EL (cell line): Measurements from ENCODE around the gene LTA.
A peak's percentile ranks its signal among the peaks of the same experiment; 100 is the strongest.
"Not testable (repeated sequence)": the region's sequence is repeated elsewhere in the genome, so short reads cannot be mapped to it uniquely, and the experiment has no call there.

Experiments
- DNase-seq: peaks from one replicate; pipeline ENCODE4 v3.0.0-alpha.2; 2016

Gene LTA

DNA sequence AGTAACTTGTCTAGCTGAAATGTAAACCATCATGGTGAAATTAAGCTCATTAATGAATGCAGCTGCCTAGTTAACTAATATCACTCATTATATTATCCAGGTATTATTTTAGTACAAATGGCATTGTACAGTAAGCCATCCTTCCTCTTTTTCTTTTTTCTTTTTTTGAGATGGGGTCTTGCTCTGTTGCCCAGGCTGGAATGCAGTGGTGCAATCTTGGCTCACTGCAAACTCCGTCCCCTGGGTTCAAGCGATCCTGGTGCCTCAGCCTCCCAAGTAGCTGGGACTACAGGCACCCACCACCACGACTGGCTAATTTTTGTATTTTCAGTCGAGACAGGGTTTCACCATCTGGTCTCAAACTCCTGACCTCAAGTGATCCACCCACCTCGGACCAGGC lies 18.6 kb downstream of the LTA start:
- DNase-seq: not testable (repeated sequence)

DNA sequence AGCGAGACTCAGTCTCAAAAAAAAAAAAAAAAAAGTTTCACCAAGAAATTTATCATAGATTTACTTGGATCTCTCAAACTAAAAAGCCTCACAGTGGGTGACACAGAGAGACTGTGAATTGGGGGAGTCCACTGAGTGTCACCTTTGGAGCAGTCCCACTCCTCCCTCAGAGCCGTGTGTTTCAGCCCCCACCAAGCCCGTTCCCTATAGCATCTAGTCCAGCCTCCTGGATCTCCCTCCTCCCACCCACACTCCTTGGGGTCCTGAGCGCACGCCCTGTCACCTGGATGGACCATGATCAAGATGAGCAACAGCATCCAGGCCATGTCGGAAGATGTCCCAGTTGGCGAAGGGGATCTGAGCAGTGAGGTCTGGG lies 20.3 kb downstream of the LTA start:
- DNase-seq: no peak

DNA sequence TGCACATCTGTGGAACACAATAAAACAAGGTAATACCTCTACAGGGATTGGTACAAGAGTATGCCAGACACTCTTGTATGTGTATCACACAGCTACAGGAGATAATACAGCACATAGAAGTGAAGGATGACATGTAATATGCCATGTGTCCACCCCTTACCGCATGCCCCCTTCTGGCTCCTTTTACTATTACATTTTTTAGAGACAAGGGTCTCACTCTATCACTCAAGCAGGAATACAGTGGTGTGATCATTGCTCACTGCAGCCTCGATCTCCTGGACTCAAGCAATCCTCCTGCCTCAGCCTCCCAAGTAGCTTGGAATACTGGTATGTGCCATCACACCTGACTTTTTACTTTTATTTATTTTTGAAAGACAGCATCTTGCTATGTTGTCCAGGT lies 24.9 kb downstream of the LTA start:
- peak; percentile 57 for DNase-seq

DNA sequence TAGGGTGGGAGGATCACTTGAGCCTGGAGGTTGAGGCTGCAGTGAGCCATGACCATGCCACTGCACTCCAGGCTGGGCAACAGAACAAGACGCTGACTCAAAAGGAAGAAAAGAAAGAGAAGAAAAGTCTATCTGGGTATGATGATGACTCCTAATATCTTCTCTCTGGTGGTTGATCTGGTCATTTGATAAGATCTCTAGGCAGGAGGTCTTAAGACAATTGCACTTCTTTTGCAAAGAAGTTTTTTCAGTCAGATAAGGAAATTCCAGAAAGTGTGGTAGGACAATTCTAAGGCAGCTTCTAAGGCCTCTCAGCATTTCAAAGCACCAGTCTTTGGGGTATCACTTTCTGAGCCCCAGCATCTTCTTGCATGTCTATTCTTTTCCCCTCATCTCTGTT lies 35.2 kb downstream of the LTA start:
- DNase-seq: no peak

DNA sequence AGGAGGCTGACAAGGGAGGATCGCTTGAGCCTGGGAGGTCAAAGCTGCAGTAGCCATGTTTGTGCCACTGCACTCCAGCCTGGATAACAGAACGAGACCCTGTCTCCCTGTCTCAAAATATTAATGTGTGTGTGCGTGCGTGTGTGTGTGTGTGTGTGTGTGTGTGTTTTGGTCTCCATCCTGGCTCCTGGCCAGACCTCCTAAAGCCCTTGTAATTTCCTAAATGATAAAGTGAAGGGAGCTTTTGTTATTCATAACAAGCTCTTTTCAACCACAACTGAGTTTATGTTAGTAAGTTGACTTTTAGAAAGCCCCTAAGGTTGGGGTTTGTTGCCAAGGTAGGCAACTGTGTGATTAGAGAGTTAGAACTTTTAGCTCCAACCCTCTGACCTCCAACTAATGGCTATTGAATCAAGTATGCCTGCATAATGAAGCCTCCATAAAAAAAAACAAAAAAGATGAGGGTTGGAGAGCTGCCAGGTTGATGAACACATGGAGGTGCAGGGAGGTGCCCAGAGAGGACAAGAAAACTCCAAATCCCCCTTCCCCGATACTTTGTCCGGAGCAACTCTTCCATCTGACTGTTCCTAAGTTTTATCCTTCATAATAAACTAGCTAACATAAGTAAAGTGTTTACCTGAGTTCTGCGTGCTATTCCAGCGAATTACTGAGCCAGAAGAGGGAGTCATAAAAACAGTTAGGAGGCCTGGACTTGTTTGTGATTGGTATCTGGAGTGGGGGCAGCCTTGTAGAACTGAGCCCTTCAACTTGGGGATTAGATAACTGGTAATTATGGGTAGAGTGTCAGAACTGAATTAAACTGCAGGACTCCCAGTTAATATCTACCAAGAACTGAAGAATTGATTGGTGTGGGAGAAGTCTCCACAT lies 37.7 kb downstream of the LTA start:
- no peak for DNase-seq

DNA sequence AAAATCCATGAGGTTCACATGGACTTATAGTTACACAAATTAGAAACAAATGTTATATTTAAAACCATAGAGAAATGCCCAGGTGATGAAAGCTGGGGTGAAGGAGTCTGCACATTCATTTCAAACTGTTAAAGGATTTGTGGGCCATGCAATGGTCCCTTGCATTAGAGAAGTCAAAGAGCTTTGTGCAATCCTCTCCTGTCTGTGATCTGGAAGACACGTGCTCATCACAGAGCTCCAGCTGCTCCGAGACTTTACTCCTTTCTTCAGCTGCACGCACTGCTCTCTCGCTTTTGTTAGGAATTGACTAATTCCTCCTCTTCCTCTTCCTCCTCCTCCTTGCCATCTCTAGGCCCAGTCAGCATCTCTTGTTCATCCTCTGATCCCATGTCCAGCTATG lies 38.9 kb downstream of the LTA start:
- no peak for DNase-seq

DNA sequence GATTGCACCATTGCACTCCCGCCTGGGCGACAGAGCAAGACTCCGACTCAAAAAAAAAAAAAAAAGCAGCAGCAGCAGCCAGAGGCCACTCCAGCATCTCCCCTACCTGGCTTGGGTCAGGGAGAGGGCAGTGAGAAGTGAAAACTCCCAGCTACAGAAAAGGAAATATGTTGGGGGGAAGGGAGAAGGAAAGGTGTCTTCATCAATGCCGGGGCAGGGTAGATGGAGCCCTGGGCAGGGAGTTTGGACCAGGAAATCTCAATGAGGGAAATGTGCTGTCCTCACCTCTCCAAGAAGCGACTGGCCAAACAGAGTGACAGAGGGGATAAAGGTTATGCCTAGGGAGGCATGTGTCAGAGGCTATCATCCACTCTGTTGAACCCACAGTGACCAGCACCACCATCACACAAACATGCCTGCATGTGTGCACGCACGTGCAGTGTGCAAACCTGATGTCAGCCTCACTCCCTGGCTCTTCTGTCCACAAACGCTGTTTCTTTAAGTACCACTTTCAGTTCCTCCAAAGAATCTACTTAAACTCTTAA lies 42.1 kb downstream of the LTA start:
- no peak for DNase-seq

DNA sequence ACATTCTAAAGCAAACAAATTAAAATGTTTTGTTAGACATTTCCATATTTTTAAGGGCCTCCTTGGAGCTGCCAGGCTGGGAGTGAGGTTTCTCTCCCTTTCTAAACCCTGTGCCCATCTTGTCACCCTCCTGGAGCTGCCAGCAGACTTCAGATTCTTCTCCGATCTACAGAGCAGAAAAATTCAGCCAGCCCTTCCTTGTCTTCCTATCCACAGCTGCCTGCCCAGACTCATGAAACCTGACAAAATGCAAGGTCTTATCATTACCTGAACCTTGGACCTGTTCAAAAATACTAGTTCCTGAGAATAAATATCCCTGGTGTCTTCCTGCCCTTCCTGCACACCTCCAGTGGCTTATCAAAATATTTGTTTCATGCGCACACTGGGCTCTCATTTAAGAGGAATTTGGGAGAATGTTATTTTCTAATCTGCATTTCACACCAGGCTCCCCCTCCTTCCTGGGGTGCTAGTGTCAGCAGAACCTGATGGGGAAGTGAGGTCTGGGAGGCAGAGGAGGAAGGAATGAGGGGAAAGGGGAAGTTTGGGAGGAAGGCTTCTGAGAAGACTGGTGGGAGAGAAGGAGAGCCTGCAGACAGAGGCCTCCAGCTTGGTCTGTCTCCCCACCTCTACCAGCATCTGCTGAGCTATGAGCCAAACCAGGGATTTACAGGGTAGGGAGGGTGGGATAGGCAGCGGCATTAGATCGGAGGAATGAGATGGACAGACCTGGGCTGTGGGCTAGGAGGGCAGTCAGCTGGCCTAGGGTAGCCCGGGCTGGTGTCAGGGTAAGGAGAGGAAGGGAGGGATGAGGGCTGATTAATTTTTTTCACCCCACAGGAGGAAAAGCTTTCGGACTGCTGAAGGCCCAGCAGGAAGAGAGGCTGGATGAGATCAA lies 42.8 kb downstream of the LTA start, which contains the start of gene AIF1:
AIF1 (plus strand) TSS at position 551 of the 895 bp plus-strand sequence; CDS start at position 647, 96 bp downstream.
- no peak for DNase-seq

DNA sequence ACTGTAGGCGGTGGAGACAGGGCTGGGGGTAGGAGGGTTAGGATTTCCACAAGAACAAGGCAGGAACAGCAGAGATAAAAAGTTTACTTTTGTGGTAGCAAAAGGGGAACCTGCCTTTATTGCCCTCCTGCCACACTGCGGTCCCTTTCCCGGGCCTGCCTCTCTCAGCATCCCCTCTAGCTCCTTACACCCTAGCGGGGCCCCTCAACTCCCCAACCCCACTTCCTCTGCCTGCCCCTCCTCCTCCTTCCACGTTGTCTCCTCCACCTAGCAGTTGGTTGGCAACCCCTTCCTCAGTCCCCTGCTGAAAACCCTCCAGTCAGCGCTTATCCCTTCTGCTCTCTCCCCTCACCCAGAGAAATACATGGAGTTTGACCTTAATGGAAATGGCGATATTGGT lies 43.7 kb downstream of the LTA start:
- no peak for DNase-seq

DNA sequence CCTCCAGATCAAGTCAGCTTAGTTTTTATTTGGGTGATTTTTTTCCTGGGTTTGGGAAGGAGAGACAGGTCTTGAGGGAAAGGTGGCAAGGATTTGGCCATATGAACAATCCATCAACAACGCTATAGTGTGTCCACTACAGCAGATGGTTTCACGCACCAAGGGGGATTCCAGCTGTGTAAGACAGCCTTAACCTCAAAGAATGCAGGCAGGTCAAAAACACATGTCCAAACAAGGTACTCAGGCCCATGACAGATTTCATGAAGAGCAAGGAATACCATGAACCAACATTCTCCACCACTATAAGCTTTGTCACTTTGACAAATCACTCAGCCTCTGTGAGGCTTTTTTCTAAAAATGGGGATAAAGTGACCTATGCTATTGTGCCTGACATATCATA lies 44.9 kb downstream of the LTA start:
- no peak for DNase-seq

DNA sequence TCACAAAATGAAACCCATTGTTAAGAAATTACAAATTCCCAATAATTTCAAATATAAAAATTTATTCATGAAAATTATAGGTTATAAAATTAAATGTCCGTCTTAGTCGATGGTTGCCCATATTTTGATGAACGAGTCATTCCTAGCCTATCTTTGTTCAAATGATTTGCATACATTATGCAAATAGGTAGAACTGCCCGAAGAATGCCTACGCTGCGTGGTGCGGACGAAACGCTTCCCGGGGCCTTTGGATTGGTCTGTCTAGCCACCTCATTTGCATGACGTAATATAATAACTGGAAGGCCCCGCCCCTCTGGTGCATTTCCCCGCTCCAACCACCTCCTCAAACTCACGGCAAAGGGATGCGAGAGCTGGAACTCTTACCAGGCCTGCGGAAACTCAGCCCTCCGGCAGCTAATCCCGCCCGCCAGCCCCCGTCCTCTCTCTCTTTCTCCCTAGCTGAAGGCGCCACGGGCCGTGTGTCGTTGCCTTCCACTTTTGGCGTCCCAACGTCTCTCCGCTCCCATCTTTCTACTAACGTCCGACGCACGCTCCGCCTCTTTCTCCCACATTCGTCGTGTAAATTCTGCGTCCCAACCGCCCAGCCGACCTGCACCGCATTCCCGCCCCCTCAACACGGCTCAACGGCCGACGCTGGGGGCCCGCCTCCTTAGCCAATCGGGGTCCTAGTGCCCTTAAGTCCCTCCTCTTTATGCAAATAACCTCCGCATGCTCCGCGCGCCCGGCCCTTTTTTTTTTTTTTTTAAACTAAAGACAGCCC lies 47.9 kb downstream of the LTA start:
- peak; percentile 100 for DNase-seq

DNA sequence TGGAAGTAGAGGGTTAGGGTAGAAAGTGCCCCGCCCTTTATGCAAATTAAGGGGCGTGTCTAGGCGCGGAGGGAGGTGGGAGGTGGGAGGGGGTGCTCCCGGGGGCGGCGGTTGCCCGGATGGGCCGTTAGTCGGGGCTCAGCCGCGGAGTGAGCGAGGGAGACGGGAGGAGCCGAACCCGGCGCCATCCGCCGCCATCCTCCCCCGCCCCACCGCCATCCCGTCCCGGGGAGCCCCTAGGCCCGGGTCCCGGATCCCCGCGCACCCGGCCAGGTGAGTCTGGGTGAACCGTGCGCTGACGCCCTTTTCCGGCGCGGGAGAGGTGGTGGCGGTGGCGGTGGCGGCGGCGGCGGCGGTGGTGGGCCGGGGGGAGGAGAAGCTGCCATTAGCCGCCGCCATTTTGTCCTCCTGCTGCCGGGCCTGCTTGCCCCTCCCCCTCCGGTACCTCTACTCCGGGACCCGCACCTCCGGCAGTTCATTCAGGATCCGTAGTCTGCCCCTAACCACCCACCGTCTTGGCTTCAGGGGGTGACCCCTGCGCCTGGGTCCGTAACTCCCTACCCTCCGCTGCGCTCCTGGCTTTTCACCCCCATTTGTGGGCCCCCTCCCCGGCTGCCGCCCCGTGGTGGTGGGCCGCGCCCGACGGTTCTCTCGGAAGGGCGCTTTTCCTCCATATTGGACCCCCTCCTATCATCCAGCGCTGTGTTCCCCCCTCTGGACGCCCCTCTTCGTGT lies 48.7 kb downstream of the LTA start, which contains the start of gene PRRC2A:
PRRC2A (plus strand) TSS at position 130 of the 734 bp plus-strand sequence. CDS start 2,075 bp downstream, outside the sequence.
- DNase-seq: peak; percentile 81

DNA sequence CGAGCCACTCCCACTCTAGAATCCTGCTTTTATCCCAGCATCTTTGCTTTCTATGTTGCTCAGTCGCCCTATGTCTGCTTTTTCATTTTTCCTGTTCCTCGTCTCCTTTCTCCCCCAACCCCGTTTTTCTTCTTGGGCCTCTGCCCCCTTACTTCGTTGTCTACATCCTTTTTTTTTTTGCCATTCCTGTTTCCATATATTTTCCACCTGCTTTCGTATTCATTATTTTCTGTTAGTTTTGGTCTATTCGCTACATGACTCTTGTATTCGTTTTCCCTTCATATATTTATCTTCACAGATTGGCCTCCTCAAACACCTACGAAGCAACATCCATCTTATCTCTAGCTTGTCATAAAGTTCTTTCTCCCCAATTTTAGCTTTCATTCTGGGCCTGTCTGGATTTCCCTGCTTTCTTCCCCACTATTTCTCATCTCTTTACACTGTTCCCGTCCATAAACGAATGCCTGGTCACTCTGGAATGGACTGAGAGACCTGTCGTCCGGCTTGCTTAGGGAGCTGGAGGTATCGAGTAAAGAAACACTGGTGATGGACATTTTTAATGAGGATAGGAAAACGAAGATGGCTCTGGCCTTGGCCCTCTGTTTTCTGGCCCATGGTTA lies 49.3 kb downstream of the LTA start:
- DNase-seq: no peak

DNA sequence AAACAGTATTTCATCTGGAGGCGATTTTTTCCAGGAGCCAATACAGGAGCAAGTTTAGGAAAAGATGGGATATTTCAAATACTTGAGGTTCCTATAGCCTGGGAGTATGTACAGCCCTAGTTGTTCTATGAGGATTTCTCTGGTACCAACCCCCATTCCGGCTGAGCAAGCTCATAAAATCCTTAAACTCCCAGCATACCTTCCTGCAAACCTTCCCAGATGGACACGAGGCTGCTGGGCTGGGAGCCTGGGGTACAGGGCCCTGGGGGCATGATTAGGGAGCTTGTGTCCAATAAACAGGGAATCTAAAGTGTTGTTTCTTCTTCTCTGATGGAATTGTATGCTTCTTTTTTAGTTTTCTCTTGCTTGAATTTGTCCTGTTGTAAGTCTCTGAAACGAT lies 49.9 kb downstream of the LTA start:
- peak; percentile 48 for DNase-seq

DNA sequence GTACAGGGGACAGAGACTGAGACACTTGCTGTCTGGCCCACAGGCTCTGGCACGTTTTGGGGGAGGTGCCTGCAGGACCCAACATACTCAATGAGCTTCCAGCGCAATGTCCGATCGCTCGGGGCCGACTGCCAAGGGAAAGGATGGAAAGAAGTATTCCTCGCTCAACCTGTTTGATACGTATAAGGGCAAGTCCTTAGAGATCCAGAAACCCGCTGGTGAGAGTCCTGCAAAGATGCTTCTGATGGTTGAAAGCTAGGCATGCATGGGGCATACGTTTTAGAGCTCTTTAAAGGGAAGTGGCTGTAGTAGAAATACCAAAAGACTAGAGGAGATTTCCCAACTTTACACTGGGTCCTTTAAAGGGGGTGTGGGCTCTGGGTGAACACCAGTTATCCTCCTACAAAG lies 50.6 kb downstream of the LTA start:
- DNase-seq: no peak
